GM19455 (cell line): Measurements from ENCODE around the gene HACD4.

ENCODE experiments used
- ATAC-seq: cut with Tn5 transposase; IDR thresholded peaks from one replicate; pipeline ENCODE4 v1.9.1; 2021; ENCODE audit not compliant: unreplicated experiment

The HACD4 gene

GRCh38 chr9:21031091-21031807 lies at the start of gene HACD4:
TSS of gene HACD4 (minus strand) at chr9:21031640. CDS start at chr9:21031590, 50 bp downstream.
- ATAC-seq: peak; percentile 86

- ATAC-seq: no peak
Measured at GRCh38 chr9:21080793-21081192, 49.4 kb upstream of the HACD4 start.

GRCh38 chr9:21078702-21079101 lies 47.3 kb upstream of the HACD4 start:
- ATAC-seq: no peak

GRCh38 chr9:21077781-21078180 lies 46.3 kb upstream of the HACD4 start, which contains the start of gene IFNB1:
TSS of gene IFNB1 (minus strand) at chr9:21077942. CDS start at chr9:21077869, 73 bp downstream.
- ATAC-seq: no peak

- no peak for ATAC-seq
Measured at GRCh38 chr9:21075484-21075883, 44.0 kb upstream of the HACD4 start.

GRCh38 chr9:21070906-21071305 lies 39.5 kb upstream of the HACD4 start:
- ATAC-seq: no peak

GRCh38 chr9:21070171-21070571 lies 38.7 kb upstream of the HACD4 start:
- no peak for ATAC-seq

GRCh38 chr9:21060919-21061561 lies 29.6 kb upstream of the HACD4 start:
- ATAC-seq: no peak

- ATAC-seq: no peak
Measured at GRCh38 chr9:21056931-21057330, 25.5 kb upstream of the HACD4 start.

- ATAC-seq: no peak
Measured at GRCh38 chr9:21053851-21054250, 22.4 kb upstream of the HACD4 start.

GRCh38 chr9:21047281-21047691 lies 15.8 kb upstream of the HACD4 start:
- no peak for ATAC-seq

- ATAC-seq: no peak
Measured at GRCh38 chr9:21043841-21044240, 12.4 kb upstream of the HACD4 start.

GRCh38 chr9:21042466-21042865 lies 11.0 kb upstream of the HACD4 start:
- ATAC-seq: no peak

- no peak for ATAC-seq
Measured at GRCh38 chr9:21039302-21039701, 7.9 kb upstream of the HACD4 start.

- no peak for ATAC-seq
Measured at GRCh38 chr9:21037278-21037677, 5.8 kb upstream of the HACD4 start.

GRCh38 chr9:21031808-21032183 lies 356 bp upstream of the HACD4 start:
- no peak for ATAC-seq

GRCh38 chr9:21030389-21031035 lies 928 bp downstream of the HACD4 start:
- peak; percentile 59 for ATAC-seq

- ATAC-seq: no peak
Measured at GRCh38 chr9:21029661-21030060, 1.8 kb downstream of the HACD4 start.

- ATAC-seq: no peak
Measured at GRCh38 chr9:21028466-21028865, 3.0 kb downstream of the HACD4 start.

- no peak for ATAC-seq
Measured at GRCh38 chr9:21027295-21027694, 4.1 kb downstream of the HACD4 start.

GRCh38 chr9:21023861-21024260 lies 7.6 kb downstream of the HACD4 start:
- no peak for ATAC-seq

- no peak for ATAC-seq
Measured at GRCh38 chr9:21018177-21018576, 13.3 kb downstream of the HACD4 start.
